OCI-LY1 (cell line): ENCODE measurements around the gene SERPINA3.

ENCODE experiments used
- H2AFZ ChIP-seq: fragments of 200-600 bp; sonication (generic), shearing (Covaris generic); 2 replicates; pipeline ENCODE4 v1.6.0; 2014; ENCODE audit warnings: antibody characterized with exemption, mild to moderate bottlenecking, low read length
- H3F3A ChIP-seq: fragments of 200-600 bp; sonication (generic), shearing (Covaris generic); 2 replicates; pipeline ENCODE4 v1.6.0; 2014; ENCODE audit warnings: mild to moderate bottlenecking, antibody characterized with exemption, low read length, moderate library complexity; ENCODE audit not compliant: insufficient read depth
- H3K27ac ChIP-seq: fragments of 200-600 bp; sonication (generic); 2 replicates; pipeline ENCODE4 v1.5.1; 2014; ENCODE audit warnings: low read length, mixed run types, mild to moderate bottlenecking, low read depth; ENCODE audit not compliant: poor library complexity, severe bottlenecking
- H3K27me3 ChIP-seq: fragments of 200-600 bp; sonication (generic); 2 replicates; pipeline ENCODE4 v1.6.0; 2014; ENCODE audit warnings: antibody characterized with exemption, mild to moderate bottlenecking, low read length, moderate library complexity; ENCODE audit not compliant: insufficient read depth
- H3K36me3 ChIP-seq: fragments of 200-600 bp; sonication (generic); 2 replicates; pipeline ENCODE4 v1.6.1; 2014; ENCODE audit warnings: mild to moderate bottlenecking, antibody characterized with exemption, low read length, moderate library complexity, mixed read lengths; ENCODE audit not compliant: insufficient read depth
- H3K4me1 ChIP-seq: fragments of 200-600 bp; sonication (generic); 2 replicates; pipeline ENCODE4 v1.5.1; 2014; ENCODE audit warnings: mild to moderate bottlenecking, low read length, moderate library complexity; ENCODE audit not compliant: insufficient read depth, severe bottlenecking
- H3K4me2 ChIP-seq: fragments of 200-600 bp; sonication (generic), shearing (Covaris generic); 2 replicates; pipeline ENCODE4 v1.6.1; 2014; ENCODE audit warnings: low read length
- H3K4me3 ChIP-seq: fragments of 200-600 bp; sonication (generic); 2 replicates; pipeline ENCODE4 v1.5.1; 2014; ENCODE audit warnings: low read length, low read depth, mild to moderate bottlenecking, mixed read lengths; ENCODE audit not compliant: poor library complexity, severe bottlenecking
- H3K79me2 ChIP-seq: fragments of 200-600 bp; shearing (Covaris generic); 2 replicates; pipeline ENCODE4 v1.6.1; 2016; ENCODE audit warnings: mixed run types, low read length, mixed read lengths; ENCODE audit not compliant: insufficient read depth
- H3K9ac ChIP-seq: fragments of 200-600 bp; sonication (generic), shearing (Covaris generic); 2 replicates; pipeline ENCODE4 v1.6.1; 2014; ENCODE audit warnings: mild to moderate bottlenecking, low read length, mixed read lengths
- H3K9me2 ChIP-seq: fragments of 200-600 bp; sonication (generic), shearing (Covaris generic); 2 replicates; pipeline ENCODE4 v1.6.1; 2014; ENCODE audit warnings: low read depth, mild to moderate bottlenecking, low read length, mixed read lengths
- H3K9me3 ChIP-seq: fragments of 200-600 bp; shearing (Covaris generic); 2 replicates; pipeline ENCODE4 v1.6.1; 2014; ENCODE audit warnings: low read length, mixed read lengths
- H4K20me1 ChIP-seq: fragments of 200-600 bp; sonication (generic), shearing (Covaris generic); 2 replicates; pipeline ENCODE4 v1.6.0; 2016; ENCODE audit warnings: mild to moderate bottlenecking, low read length; ENCODE audit not compliant: insufficient read depth
- EZH2 ChIP-seq: fragments of 200-600 bp; sonication (generic), shearing (Covaris generic); IDR thresholded peaks from 2 replicates; pipeline ENCODE4 v1.8.0; 2017; ENCODE audit warnings: borderline replicate concordance, mixed run types, mild to moderate bottlenecking, antibody characterized with exemption, low read length, moderate library complexity, mixed read lengths
- TF ChIP-seq, protein P1 (sequence below): fragments of 200-600 bp; sonication (generic), shearing (Covaris generic); IDR thresholded peaks from 2 replicates; pipeline ENCODE4 v1.5.1; 2017; ENCODE audit warnings: mild to moderate bottlenecking, antibody characterized with exemption, low read length, moderate library complexity, mixed read lengths

Gene SERPINA3

DNA sequence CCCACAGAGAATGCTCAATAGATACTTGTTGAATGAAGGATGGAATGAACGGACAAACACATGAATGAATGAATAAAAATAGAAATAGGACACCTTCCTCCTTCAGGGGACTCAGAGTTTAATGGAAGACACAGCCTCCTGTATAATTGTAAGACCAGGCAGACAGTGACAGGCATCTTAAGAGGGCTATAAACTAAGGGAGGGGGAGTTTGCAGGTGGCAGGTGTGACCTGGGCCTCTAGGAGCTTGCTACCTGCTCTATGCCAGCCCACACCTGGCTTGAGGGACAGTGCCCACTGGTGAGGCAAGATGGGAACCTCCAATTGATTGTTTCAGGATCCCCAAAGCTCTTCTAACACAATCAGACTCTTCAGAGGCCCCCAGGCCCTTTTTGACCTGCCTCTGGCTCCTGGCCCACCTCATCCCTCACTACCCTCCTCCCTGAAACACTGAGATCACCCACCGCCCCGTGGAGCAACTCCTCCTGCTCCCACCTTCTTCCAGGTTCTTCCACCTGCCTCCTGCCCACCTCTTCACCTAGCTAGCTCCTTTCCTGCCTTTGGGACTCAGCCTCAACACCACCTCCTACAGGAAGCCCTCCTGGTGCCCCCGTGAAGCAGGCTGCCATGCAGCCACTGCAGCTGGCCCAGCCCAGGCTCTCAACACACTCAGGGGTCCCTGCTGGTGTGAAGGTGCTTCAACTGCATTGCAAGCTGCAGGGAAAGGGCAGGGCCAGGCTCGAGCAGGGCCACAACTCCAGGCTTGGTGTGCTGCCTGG, 9.4 kb downstream of the SERPINA3 start:
- Histone ChIP-seq H3K36me3 (no peaks in the 10 kb centered on the region; the same call in 1 of the 2 replicates), H3K27ac (no peak overlapping the region), H2AFZ (no peak overlapping the region), H3F3A (no peaks in the 10 kb centered on the region), H3K4me3 (no peak overlapping the region), H3K27me3 (no peaks in the 10 kb centered on the region), H4K20me1 (no peaks in the 10 kb centered on the region), H3K9me2 (no peaks in the 10 kb centered on the region), H3K9ac (no peak overlapping the region), H3K4me1 (no peaks in the 10 kb centered on the region), H3K9me3 (0 out of 2 replicates have a peak, but pooled peaks cover 2% of the 10 kb centered on the region), H3K4me2 (no peak overlapping the region), H3K79me2 (no peaks in the 10 kb centered on the region)
- TF ChIP-seq, protein P1, sequence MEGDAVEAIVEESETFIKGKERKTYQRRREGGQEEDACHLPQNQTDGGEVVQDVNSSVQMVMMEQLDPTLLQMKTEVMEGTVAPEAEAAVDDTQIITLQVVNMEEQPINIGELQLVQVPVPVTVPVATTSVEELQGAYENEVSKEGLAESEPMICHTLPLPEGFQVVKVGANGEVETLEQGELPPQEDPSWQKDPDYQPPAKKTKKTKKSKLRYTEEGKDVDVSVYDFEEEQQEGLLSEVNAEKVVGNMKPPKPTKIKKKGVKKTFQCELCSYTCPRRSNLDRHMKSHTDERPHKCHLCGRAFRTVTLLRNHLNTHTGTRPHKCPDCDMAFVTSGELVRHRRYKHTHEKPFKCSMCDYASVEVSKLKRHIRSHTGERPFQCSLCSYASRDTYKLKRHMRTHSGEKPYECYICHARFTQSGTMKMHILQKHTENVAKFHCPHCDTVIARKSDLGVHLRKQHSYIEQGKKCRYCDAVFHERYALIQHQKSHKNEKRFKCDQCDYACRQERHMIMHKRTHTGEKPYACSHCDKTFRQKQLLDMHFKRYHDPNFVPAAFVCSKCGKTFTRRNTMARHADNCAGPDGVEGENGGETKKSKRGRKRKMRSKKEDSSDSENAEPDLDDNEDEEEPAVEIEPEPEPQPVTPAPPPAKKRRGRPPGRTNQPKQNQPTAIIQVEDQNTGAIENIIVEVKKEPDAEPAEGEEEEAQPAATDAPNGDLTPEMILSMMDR: no peak
- no peak for TF ChIP-seq EZH2

DNA sequence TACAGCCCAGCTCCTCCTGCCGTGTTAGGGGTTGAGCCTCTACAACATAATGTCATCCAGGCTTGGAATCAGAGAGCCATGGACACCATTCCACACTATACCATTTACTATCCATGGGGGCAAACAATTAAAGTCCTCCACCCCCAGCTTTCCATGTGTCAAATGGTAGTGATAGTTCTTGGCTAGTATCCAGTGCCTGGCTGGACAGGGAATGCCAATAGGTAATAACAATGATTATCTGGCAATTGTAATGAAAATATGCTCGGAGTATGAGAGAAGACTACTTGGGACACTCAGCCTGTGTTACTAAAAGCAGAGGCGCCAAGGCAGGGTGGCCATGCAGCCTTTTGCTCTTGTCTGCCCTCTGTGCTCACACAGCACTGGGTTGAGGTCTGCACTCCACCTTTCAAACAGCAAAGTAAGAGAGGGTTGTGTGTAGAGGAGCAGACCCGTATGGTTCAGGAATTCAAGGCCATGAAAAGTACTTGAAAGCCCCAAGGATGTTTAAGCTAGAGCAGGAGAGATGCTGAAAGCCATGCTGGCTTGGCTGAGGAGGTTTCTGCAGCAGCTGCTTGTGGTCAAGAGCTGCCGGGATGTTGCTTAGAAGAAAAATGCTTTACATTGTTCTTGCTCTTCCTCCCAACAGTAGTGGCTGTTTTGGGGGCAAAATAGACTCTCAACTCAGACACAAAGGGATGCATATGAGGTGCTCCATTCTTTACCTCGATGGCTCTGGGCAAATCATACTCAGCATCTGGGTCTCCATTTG, 10.6 kb downstream of the SERPINA3 start:
- Histone ChIP-seq H3K9ac (no peak overlapping the region), H3F3A (no peaks in the 10 kb centered on the region), H3K4me2 (no peak overlapping the region), H3K27me3 (no peaks in the 10 kb centered on the region), H3K4me1 (no peaks in the 10 kb centered on the region), H2AFZ (no peak overlapping the region), H3K36me3 (no peaks in the 10 kb centered on the region), H3K79me2 (no peaks in the 10 kb centered on the region), H3K27ac (no peak overlapping the region), H3K9me3 (no peaks in the 10 kb centered on the region), H3K9me2 (no peaks in the 10 kb centered on the region), H4K20me1 (no peaks in the 10 kb centered on the region), H3K4me3 (no peak overlapping the region)
- no peak for TF ChIP-seq EZH2
- TF ChIP-seq, protein P1: no peak

DNA sequence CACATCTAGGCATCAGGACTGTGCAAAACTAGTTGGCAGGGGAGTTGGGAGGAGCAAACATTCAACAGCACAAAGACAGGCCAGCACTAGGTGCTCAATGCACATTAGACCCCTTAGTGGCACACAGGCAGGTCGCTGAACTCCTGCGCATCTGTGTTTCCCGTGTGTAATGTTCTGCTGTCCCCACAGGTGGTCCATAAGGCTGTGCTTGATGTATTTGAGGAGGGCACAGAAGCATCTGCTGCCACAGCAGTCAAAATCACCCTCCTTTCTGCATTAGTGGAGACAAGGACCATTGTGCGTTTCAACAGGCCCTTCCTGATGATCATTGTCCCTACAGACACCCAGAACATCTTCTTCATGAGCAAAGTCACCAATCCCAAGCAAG, 11.2 kb downstream of the SERPINA3 start:
- Histone ChIP-seq H3K4me1 (no peaks in the 10 kb centered on the region), H3K36me3 (no peaks in the 10 kb centered on the region), H3K9me2 (no peaks in the 10 kb centered on the region), H3K79me2 (no peaks in the 10 kb centered on the region), H3F3A (no peaks in the 10 kb centered on the region), H3K4me3 (no peak overlapping the region), H3K9me3 (no peaks in the 10 kb centered on the region), H2AFZ (no peak overlapping the region), H3K27me3 (no peaks in the 10 kb centered on the region), H4K20me1 (no peaks in the 10 kb centered on the region), H3K27ac (no peak overlapping the region), H3K9ac (no peak overlapping the region), H3K4me2 (no peak overlapping the region)
- TF ChIP-seq, protein P1: no peak
- no peak for TF ChIP-seq EZH2
